HFF-Myc (cell line): Measurements from ENCODE around the gene PLEKHA5.

ENCODE experiments used
- DNase-seq: peaks from one replicate; pipeline ENCODE4 v3.0.0-alpha.2; 2011; ENCODE audit warnings: low read depth; ENCODE audit errors: extremely low read depth
- H3K4me3 ChIP-seq: replicated peaks from 2 replicates; pipeline ENCODE4 v1.5.1; 2011; ENCODE audit warnings: low read depth, mild to moderate bottlenecking, control low read depth, low read length
- TF ChIP-seq, protein P1 (sequence below): IDR thresholded peaks from 2 replicates; pipeline ENCODE4 v1.5.1; 2012; ENCODE audit warnings: mild to moderate bottlenecking, low read depth, low read length, control low read depth; ENCODE audit errors: missing control alignments

The PLEKHA5 gene

GRCh38 chr12:19245666-19246065, 116.1 kb downstream of the PLEKHA5 start:
- no peak for DNase-seq
- TF ChIP-seq, protein P1, sequence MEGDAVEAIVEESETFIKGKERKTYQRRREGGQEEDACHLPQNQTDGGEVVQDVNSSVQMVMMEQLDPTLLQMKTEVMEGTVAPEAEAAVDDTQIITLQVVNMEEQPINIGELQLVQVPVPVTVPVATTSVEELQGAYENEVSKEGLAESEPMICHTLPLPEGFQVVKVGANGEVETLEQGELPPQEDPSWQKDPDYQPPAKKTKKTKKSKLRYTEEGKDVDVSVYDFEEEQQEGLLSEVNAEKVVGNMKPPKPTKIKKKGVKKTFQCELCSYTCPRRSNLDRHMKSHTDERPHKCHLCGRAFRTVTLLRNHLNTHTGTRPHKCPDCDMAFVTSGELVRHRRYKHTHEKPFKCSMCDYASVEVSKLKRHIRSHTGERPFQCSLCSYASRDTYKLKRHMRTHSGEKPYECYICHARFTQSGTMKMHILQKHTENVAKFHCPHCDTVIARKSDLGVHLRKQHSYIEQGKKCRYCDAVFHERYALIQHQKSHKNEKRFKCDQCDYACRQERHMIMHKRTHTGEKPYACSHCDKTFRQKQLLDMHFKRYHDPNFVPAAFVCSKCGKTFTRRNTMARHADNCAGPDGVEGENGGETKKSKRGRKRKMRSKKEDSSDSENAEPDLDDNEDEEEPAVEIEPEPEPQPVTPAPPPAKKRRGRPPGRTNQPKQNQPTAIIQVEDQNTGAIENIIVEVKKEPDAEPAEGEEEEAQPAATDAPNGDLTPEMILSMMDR, result no peak
- no peak overlapping the region for H3K4me3 ChIP-seq

- DNase-seq, result no peak
- H3K4me3 ChIP-seq, result no peak overlapping the region
- TF ChIP-seq, protein P1, result no peak
Measured at GRCh38 chr12:19246933-19247332, 117.4 kb downstream of the PLEKHA5 start.

DNA sequence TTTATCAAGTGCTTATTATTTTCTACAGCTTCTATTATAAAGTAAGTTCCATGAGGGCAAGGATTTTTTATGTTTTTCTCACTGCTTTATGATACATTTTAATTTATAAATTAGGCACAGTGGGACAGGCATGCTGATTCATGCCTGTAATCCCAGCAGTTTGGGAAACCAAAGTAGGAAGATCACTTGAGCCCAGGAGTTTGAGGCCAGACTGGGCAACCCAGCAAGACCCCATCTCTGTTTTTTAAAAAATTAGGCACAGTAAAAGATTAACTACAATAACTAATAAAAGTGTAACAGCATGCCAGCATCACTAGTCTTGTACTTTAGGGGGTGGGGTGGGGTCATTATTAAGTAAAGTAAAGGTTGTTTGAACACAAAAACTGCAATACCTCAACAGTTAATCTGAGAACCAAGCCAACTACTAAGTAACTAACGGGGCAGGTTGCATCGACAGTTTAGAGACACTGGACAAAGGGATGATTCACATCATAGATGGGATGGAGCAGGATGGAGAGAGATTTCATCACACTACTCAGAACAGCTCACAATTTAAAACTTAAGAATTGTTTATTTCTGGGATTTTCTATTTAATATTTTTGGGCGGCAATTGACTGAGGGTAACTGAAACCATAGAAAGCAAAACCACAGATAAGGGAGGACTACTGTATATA, 119.5 kb downstream of the PLEKHA5 start:
- TF ChIP-seq, protein P1, result no peak
- no peak for DNase-seq
- H3K4me3 ChIP-seq, result no peak overlapping the region

DNA sequence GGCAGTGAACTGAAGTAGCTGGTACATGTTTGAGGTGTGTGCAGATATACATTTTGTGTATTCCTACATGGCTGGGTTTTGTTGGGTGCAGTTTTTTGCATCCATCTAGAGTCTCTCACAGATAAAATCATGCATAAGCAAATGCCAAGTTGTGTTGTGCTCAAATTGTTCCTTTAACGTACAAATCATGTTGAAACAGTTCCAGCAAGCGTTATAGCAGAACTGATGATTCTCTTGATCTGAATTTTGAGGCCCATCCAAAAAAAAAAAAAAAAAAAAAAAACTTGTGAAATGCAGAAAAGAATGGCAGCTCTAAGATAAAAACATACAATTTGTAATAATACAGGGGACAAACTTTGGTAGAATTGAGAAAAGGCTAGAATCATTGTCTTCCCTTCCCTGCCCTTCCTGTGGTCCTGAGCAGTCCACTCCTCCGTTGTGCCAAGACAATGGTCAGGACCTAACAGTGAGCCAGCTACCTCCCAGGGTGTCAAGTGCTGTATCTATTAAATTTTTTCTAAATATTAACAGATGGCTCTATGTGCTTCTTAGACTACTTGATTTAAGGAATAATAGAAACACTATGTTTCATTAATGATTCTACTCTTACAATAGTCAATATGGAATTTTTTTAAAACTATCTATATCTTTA, 122.1 kb downstream of the PLEKHA5 start:
- no peak for DNase-seq
- H3K4me3 ChIP-seq, result no peak overlapping the region
- TF ChIP-seq, protein P1, result no peak

DNA sequence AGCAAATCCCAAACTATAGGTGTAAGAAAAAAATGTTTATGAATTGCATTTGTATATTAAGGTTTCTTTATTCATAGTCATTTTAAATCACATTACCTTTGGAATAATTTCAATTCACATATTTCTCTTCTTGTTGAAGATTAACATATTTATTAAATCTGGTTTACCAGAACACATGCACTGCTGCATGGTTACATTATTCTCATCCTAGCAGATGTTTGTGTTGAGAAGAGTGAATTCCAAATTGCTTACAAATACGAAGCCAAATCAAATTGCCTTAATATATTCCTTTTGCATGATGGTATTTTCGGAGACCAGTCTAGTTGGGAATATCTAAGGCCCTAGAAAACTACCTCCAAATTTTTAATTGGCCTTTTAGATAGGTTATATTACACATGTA, 130.6 kb downstream of the PLEKHA5 start:
- H3K4me3 ChIP-seq, result no peak overlapping the region
- TF ChIP-seq, protein P1, result no peak
- DNase-seq, result no peak

GRCh38 chr12:19261773-19262172, 132.2 kb downstream of the PLEKHA5 start:
- H3K4me3 ChIP-seq, result no peak overlapping the region
- TF ChIP-seq, protein P1, result no peak
- DNase-seq, result no peak

- H3K4me3 ChIP-seq, result no peak overlapping the region
- no peak for DNase-seq
- TF ChIP-seq, protein P1, result no peak
Measured at GRCh38 chr12:19263672-19264071, 134.1 kb downstream of the PLEKHA5 start.
